Activated CD4-positive, alpha-beta memory T cell treated with anti-CD3 and anti-CD28 coated beads, Interleukin-2, amount 10 ng/mL, durations not matched to agents 7 days and 5 days (primary cell): ENCODE measurements around the gene NASP. TPM values are rescaled to one million over a fixed set of nuclear protein-coding genes. Genes with fewer than 3 reads are reported as not detected.
"Not testable (repeated sequence)": the region's sequence is repeated elsewhere in the genome, so short reads cannot be mapped to it uniquely, and the experiment has no call there.

Experiments used
- CTCF ChIA-PET: fragments of 350-600 bp; sonication (Branson Sonifier 250); formaldehyde crosslinking; loops from one replicate; lab custom pipeline; 2021; ENCODE audit warnings: antibody characterized with exemption, inconsistent platforms; lab: Charles Lee
- POLR2A ChIA-PET: fragments of 350-600 bp; sonication (Branson Sonifier 250); formaldehyde crosslinking; loops from one replicate; lab custom pipeline; 2021; ENCODE audit warnings: antibody characterized with exemption; lab: Charles Lee
- DNase-seq: peaks from one replicate; pipeline ENCODE4 v3.0.0-alpha.2; 2020
- H3K27ac Mint-ChIP-seq: one replicate; pipeline ENCODE4 v1.8.0; 2021; ENCODE audit warnings: mild to moderate bottlenecking, mixed read lengths
- H3K27me3 Mint-ChIP-seq: one replicate; pipeline ENCODE4 v1.8.0; 2021; ENCODE audit warnings: mixed read lengths
- H3K36me3 Mint-ChIP-seq: one replicate; pipeline ENCODE4 v1.8.0; 2021; ENCODE audit warnings: low read depth, mixed read lengths
- H3K4me1 Mint-ChIP-seq: one replicate; pipeline ENCODE4 v1.8.0; 2021; ENCODE audit warnings: mixed read lengths
- H3K4me3 Mint-ChIP-seq: one replicate; pipeline ENCODE4 v1.8.0; 2021; ENCODE audit warnings: mild to moderate bottlenecking, mixed read lengths
- H3K9me3 Mint-ChIP-seq: one replicate; pipeline ENCODE4 v1.8.0; 2021; ENCODE audit warnings: mixed read lengths
- total RNA-seq, 2 experiments: library from RNA; stranded (reverse); gene quantifications; one replicate each; pipeline ENCODE4 v1.2.3, GENCODE V29; 2021

The NASP gene
- total RNA-seq, 2 experiments from 2014 or later, result 166 to 172 TPM

DNA sequence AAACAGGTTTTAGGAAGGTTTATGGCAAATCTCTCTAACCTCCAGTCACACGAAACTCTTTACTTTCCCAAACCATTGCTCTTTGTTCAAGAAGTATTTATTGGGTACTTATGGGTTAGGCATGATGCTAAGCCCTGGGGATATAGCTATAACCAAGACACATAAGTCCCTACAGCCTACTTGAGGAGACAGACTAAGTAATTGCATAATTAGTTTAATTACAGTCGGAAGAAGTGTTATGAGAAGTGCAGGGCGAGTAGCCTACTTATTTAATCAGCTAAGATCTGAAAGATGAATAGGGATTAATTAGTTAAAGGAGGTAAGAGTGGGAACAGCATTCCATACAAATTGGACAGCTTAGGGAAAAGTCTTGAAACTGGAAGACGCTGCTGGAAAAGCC is 13.2 kb upstream of the NASP start:
- no peaks in the 10 kb centered on the region for H3K9me3 Mint-ChIP-seq
- no peak overlapping the region for H3K4me3 Mint-ChIP-seq
- H3K4me1 Mint-ChIP-seq, result no peaks in the 10 kb centered on the region
- POLR2A ChIA-PET, result interaction anchor here (0.7 to 5.4 kb wide), 8 partner anchors 13 to 71 kb away, joined by 3 to 35 read pairs (median 11); partner anchors contain the start of genes AKR1A1, CCDC163, MMACHC and NASP
- no peak for DNase-seq
- CTCF ChIA-PET, result interaction anchor here (0.6 to 7.6 kb wide), 16 partner anchors 9 to 268 kb away, joined by 3 to 120 read pairs (median 5); partner anchors contain the start of genes CCDC163, MMACHC, MUTYH and PRDX1
- H3K36me3 Mint-ChIP-seq, result peaks cover 44% of the 10 kb centered on the region
- no peaks in the 10 kb centered on the region for H3K27me3 Mint-ChIP-seq
- no peak overlapping the region for H3K27ac Mint-ChIP-seq

DNA sequence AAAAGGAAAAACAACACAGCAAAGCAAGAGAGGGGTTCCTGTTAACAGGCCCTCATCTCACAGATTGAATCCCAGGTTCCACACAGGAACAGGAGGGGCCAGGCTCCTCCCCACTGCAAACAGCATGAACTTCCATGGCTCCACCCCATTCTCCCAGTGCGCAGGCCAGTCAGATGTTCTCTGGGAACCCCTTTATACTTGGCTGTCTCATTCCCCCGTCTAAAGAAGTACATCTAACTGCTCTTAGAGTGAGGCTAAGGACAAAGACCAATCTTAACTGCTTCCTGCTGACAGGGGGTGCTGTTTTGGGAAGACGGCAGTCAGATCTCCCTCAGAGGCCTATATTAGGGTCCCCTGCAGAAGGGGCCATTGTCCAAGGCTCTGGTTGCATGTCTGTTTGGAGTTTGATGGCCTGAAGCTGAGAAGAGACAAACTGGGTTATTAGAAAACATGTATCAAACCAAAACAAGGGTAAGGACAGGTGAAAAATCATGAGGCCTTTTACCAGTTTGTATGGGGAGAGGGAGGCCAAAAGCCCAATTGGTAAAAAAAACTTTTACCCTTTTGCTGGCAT is 10.5 kb upstream of the NASP start:
- no peak overlapping the region for H3K4me3 Mint-ChIP-seq
- H3K4me1 Mint-ChIP-seq, result no peaks in the 10 kb centered on the region
- CTCF ChIA-PET, result interaction anchor here (1.1 kb wide), 1 partner anchor 61 kb away, joined by 3 read pairs; no protein-coding TSS in a partner anchor
- peaks cover 27% of the 10 kb centered on the region for H3K36me3 Mint-ChIP-seq
- POLR2A ChIA-PET, result interaction anchor here (5.4 kb wide), 1 partner anchor 10 kb away, joined by 35 read pairs; the partner anchor contains the start of gene NASP
- H3K27ac Mint-ChIP-seq, result no peak overlapping the region
- no peak for DNase-seq
- no peaks in the 10 kb centered on the region for H3K27me3 Mint-ChIP-seq
- H3K9me3 Mint-ChIP-seq, result no peaks in the 10 kb centered on the region

DNA sequence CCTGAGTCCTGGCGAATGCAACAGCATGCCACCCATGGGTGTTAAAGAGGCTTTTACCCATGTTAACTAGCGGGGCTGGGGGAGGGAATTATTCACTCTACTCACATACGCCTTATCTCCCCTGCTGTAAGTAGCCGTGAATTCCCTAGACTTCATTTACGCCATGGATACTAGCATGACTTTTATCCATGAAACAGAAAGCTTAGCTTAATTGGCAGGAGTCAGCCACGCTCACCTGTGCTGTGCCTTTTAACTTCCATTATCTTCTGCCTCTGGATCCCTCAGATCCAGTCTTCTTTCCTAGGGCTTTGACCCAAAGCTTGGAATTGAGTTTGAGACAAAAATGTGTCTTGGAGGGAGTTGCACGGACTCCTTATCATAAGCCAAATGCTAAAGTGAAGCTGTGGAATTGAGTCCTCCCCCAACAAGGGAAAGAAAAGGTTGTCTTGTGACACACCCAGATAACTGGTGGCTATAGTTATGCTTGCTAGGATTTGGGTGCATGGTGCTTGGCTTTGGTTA is 9.7 kb upstream of the NASP start:
- no peaks in the 10 kb centered on the region for H3K4me1 Mint-ChIP-seq
- no peak for DNase-seq
- no peak overlapping the region for H3K4me3 Mint-ChIP-seq
- ChIA-PET CTCF (interaction anchor here (1.1 kb wide), 1 partner anchor 62 kb away, joined by 3 read pairs; no protein-coding TSS in a partner anchor), POLR2A (interaction anchor here (1.0 to 1.2 kb wide), 2 partner anchors 9 to 52 kb away, joined by 4 read pairs; partner anchors contain the start of gene PRDX1)
- peaks cover 21% of the 10 kb centered on the region for H3K36me3 Mint-ChIP-seq
- H3K9me3 Mint-ChIP-seq, result no peaks in the 10 kb centered on the region
- H3K27me3 Mint-ChIP-seq, result no peaks in the 10 kb centered on the region
- H3K27ac Mint-ChIP-seq, result no peak overlapping the region

DNA sequence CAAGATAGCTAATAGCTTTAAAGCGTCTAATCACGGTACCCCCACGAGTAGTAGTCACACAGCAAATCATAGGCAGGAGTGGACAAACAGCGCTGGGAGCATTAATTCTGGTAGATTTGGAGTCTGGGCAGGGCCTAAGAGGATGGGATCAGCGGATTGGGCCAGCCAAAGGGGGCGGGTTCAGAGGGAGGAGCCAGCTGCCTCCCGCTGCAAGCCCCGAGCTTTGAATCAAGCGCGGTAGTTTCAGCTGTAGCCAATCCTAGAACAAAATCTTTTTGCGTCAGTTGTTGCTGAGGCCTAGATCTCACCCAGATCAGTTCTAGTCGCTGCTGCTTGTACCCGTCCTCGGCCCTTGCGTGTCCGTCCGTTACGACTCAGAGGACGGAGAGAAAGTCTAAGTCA is 576 bp upstream of the NASP start:
- Mint-ChIP-seq H3K4me1 (peaks cover 29% of the 10 kb centered on the region), H3K36me3 (peaks cover 2% of the 10 kb centered on the region), H3K27ac (peak overlapping the region; percentile 98), H3K9me3 (no peaks in the 10 kb centered on the region), H3K4me3 (peak overlapping the region; percentile 88), H3K27me3 (no peaks in the 10 kb centered on the region)
- CTCF ChIA-PET, result interaction anchor here (0.5 to 3.0 kb wide), 15 partner anchors 14 to 280 kb away, joined by 3 to 13 read pairs (median 5); partner anchors contain the start of genes CCDC163, MMACHC, MUTYH and PRDX1
- POLR2A ChIA-PET, result interaction anchor here (0.7 to 7.7 kb wide), 23 partner anchors 8 to 862 kb away, joined by 3 to 83 read pairs (median 6); partner anchors contain the start of genes AKR1A1, CCDC163, GPBP1L1 and HECTD3
- DNase-seq, result peak; percentile 96

DNA sequence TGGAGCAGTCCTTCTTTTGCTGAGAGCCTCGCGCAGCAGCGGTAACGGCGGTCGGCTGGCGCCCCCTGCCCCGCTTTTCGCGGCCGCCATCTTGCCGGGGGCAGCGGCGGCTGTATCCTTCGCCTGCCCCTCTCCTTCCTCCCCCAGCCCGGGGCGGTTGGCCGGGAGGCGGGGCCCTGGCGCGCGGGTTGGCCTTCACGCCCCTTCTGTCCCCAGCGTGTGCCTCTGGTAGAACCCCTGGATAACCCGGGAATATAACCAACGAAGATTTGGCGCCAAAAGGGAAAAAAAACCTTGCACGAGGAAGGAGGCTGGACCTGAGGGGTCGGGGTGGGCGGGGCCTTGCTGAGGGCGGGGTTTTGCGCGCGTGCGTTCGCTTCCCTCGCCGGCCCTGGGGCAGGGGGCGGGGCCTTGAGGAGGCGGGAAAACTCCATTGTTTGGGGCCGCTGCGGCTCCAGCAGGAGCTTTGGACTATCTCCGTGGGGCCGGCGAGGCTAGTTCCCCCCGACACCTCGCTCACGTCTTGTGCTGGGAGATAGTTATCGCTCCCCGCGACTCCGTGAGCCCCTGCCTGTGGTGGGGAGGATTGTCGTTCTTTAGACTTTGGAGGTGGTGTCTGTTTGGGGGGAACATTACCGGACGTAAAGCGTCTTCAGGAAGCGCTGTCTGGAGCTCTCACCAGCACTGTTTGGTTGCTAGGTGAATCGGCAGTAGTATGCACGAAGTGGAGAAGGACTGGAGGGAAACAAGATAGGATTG is 689 bp downstream of the NASP start:
- POLR2A ChIA-PET, result interaction anchor here (0.6 to 7.7 kb wide), 37 partner anchors 13 to 863 kb away, joined by 3 to 83 read pairs (median 4); partner anchors contain the start of genes AKR1A1, CCDC163, GPBP1L1 and HECTD3
- H3K9me3 Mint-ChIP-seq, result no peaks in the 10 kb centered on the region

DNA sequence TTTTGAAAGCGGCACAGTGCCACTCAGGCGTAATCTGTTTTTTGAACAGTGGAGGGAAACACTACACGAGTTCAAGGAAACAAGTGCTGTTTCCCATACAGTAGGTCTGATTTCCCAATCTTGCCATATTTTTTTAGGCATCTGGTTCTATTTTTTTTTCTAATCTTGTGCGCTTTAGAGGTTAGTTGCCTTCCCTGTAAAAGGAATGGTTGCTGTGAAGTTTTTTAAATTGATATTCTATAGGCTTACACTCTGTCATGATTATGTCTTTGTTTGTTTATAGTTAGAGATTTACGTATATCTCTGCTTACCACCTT is 1.2 kb downstream of the NASP start:
- H3K27ac Mint-ChIP-seq, result peak overlapping the region; percentile 98

More for the DNA sequence above, 689 bp downstream of the NASP start:
- Mint-ChIP-seq H3K27me3 (no peaks in the 10 kb centered on the region), H3K27ac (peak overlapping the region; percentile 98), H3K4me3 (peak overlapping the region; percentile 88), H3K36me3 (peaks cover 6% of the 10 kb centered on the region), H3K4me1 (peaks cover 38% of the 10 kb centered on the region)
- peak; percentile 90 for DNase-seq
- CTCF ChIA-PET, result interaction anchor here (1.4 to 3.0 kb wide), 4 partner anchors 14 to 224 kb away, joined by 3 to 13 read pairs (median 7); partner anchors contain the start of gene PRDX1

DNA sequence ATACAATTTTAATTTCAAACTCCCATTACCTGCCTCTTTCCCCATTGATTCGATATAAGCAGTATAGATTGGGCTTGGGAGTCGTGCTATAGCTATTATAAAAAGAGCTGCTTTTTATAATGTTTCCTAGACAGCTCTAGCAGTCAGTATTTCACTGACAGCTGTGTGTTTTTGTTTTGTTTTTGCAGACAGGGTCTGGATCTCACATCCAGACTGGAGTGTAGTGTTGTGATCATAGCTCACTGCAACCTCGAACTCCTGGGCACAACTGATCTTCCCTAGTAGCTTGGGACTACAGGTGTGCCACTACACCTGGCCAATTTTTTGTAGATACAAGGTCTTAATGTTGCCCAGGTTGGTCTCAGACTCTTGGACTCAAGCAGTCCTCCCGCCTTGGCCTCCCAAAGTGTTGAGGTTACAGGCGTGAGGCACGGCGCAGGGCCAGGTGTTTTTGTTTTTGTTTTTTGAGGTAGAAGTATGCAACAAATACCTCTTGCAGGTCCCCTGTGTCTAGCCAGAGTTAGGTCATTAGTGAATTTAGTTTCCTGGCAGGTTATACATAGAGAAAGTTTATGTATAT is 1.7 kb downstream of the NASP start:
- CTCF ChIA-PET, result interaction anchor here (1.6 to 3.0 kb wide), 2 partner anchors 15 to 64 kb away, joined by 5 to 9 read pairs; partner anchors contain the start of gene PRDX1
- no peaks in the 10 kb centered on the region for H3K9me3 Mint-ChIP-seq
- peak overlapping the region; percentile 88 for H3K4me3 Mint-ChIP-seq
- H3K27me3 Mint-ChIP-seq, result no peaks in the 10 kb centered on the region
- peak overlapping the region; percentile 98 for H3K27ac Mint-ChIP-seq
- POLR2A ChIA-PET, result interaction anchor here (0.9 to 7.7 kb wide), 21 partner anchors 9 to 864 kb away, joined by 3 to 83 read pairs (median 8); partner anchors contain the start of genes AKR1A1, CCDC163, GPBP1L1 and HECTD3
- peaks cover 39% of the 10 kb centered on the region for H3K4me1 Mint-ChIP-seq
- H3K36me3 Mint-ChIP-seq, result peaks cover 6% of the 10 kb centered on the region
- DNase-seq, result peak; percentile 16

More for the DNA sequence above, 1.2 kb downstream of the NASP start:
- CTCF ChIA-PET, result interaction anchor here (1.6 to 3.0 kb wide), 2 partner anchors 14 to 64 kb away, joined by 5 to 9 read pairs; partner anchors contain the start of gene PRDX1
- POLR2A ChIA-PET, result interaction anchor here (0.8 to 7.7 kb wide), 29 partner anchors 10 to 863 kb away, joined by 3 to 83 read pairs (median 5); partner anchors contain the start of genes AKR1A1, CCDC163, GPBP1L1 and HECTD3
- H3K36me3 Mint-ChIP-seq, result peaks cover 6% of the 10 kb centered on the region
- H3K9me3 Mint-ChIP-seq, result no peaks in the 10 kb centered on the region
- DNase-seq, result no peak
- peak overlapping the region; percentile 88 for H3K4me3 Mint-ChIP-seq
- H3K27me3 Mint-ChIP-seq, result no peaks in the 10 kb centered on the region
- H3K4me1 Mint-ChIP-seq, result peaks cover 39% of the 10 kb centered on the region

DNA sequence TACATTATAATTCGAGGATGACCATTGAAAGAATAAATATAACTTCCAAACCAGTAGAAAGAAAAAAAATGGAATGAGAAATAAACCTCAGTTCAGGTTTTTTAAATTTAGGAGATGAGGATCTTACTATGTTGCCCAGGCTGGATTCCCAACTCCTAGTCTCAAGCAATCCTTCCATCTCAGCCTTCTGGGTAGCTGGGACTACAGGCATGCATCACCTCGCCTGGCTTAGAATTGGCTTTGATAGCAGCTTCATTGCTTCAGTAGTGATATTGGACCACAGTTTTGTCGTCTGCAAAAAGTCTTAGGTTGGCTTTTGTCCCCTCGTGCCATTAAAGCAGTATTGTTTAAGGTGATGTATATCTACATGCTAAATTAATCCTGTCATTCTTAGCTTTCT is 2.9 kb downstream of the NASP start:
- peaks cover 45% of the 10 kb centered on the region for H3K4me1 Mint-ChIP-seq
- peaks cover 10% of the 10 kb centered on the region for H3K36me3 Mint-ChIP-seq
- POLR2A ChIA-PET, result interaction anchor here (0.6 to 7.7 kb wide), 6 partner anchors 9 to 865 kb away, joined by 3 to 83 read pairs (median 6); partner anchors contain the start of genes GPBP1L1, MUTYH, PRDX1 and TOE1
- DNase-seq, result peak; percentile 15
- H3K27ac Mint-ChIP-seq, result peak overlapping the region; percentile 84
- H3K9me3 Mint-ChIP-seq, result no peaks in the 10 kb centered on the region
- peak overlapping the region; percentile 88 for H3K4me3 Mint-ChIP-seq
- no peaks in the 10 kb centered on the region for H3K27me3 Mint-ChIP-seq
- CTCF ChIA-PET, result interaction anchor here (1.0 to 3.0 kb wide), 2 partner anchors 9 to 66 kb away, joined by 3 to 9 read pairs; partner anchors contain the start of gene PRDX1

DNA sequence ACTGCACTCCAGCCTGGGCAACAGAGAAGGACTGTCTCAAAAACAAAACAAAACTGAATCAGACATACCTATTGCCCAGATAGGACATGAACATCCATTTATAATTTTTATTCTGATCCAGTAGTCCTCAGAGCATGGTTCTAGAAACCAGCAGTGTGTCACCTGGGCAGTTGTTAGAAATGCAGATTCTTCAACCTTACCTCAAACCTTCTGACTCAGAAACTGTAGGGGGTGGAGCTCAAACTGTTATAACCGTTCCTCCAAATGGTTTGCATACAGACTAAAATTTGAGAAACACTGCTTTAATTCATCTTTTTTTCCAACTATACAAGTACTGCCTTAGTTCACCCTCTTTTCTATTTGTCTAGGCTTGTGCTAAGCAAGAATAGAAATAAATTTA is 6.0 kb downstream of the NASP start:
- Mint-ChIP-seq H3K4me3 (no peak overlapping the region), H3K36me3 (peaks cover 27% of the 10 kb centered on the region), H3K9me3 (no peaks in the 10 kb centered on the region), H3K4me1 (peaks cover 37% of the 10 kb centered on the region), H3K27ac (no peak overlapping the region), H3K27me3 (no peaks in the 10 kb centered on the region)
- ChIA-PET CTCF (interaction anchor here (1.0 kb wide), 2 partner anchors 10 to 77 kb away, joined by 3 read pairs; no protein-coding TSS in a partner anchor), POLR2A (interaction anchor here (0.6 to 1.1 kb wide), 2 partner anchors 18 to 69 kb away, joined by 3 to 4 read pairs; partner anchors contain the start of gene PRDX1)
- DNase-seq, result no peak

DNA sequence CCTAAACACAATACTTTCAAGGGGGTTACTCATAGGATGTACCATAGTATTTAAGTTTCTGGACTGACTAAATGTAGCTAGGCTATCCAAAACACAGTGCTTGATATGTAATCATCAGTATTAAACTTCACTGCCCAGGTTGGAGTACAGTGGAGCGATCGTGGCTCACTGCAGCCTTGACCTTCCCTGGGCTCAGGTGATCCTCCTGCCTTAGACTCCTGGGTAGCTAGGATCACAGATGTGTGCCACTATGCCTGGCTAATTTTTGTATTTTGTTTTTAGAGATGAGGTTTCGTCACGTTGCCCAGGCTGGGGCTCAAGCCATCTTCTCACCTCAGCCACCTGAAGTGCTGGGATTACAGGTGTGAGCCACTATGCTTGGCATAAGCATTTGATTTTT is 10.6 kb downstream of the NASP start:
- no peak for DNase-seq
- H3K9me3 Mint-ChIP-seq, result no peaks in the 10 kb centered on the region
- POLR2A ChIA-PET, result interaction anchor here (0.7 to 3.2 kb wide), 2 partner anchors 9 to 10 kb away, joined by 3 to 8 read pairs; no protein-coding TSS in a partner anchor
- CTCF ChIA-PET, result no interaction called here
- H3K4me3 Mint-ChIP-seq, result no peak overlapping the region
- H3K36me3 Mint-ChIP-seq, result peaks cover 48% of the 10 kb centered on the region
- no peak overlapping the region for H3K27ac Mint-ChIP-seq
- no peaks in the 10 kb centered on the region for H3K27me3 Mint-ChIP-seq
- peaks cover 20% of the 10 kb centered on the region for H3K4me1 Mint-ChIP-seq

DNA sequence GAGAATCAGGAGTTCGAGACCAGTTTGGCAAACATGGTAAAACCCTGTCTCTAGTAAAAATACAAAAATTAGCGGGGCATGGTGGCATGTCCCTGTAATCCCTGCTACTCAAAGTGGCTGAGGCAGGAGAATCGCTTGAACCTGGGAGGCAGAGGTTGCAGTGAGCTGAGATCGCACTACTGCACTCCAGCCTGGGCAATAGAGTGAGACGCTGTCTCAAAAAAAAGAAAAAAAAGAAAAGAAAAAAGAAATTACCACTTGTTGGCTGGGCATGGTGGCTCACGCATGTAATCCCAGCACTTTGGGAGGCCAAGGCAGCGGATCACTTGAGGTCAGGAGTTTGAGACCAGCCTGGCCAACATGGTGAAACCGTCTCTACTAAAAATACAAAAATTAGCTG is 12.9 kb downstream of the NASP start:
- H3K27me3 Mint-ChIP-seq, H3K4me3 Mint-ChIP-seq, H3K9me3 Mint-ChIP-seq, CTCF ChIA-PET, POLR2A ChIA-PET, H3K27ac Mint-ChIP-seq, DNase-seq: not testable (repeated sequence)
- Mint-ChIP-seq H3K4me1 (peaks cover 24% of the 10 kb centered on the region), H3K36me3 (peaks cover 48% of the 10 kb centered on the region)
